Fibroblast of pulmonary artery (primary cell): ENCODE data around the gene S100A10.
A peak's percentile ranks its signal among the peaks of the same experiment; 100 is the strongest.

Source experiments
- DNase-seq: peaks from one replicate; pipeline ENCODE4 v3.0.0-alpha.2; 2010; ENCODE audit warnings: low read depth
- H3K4me3 ChIP-seq: replicated peaks from 2 replicates; pipeline ENCODE4 v1.5.1; 2011; ENCODE audit warnings: low read depth, mild to moderate bottlenecking, control low read depth, low read length, moderate library complexity
- CTCF ChIP-seq: IDR thresholded peaks from 2 replicates; pipeline ENCODE4 v1.5.1; 2011; ENCODE audit warnings: mild to moderate bottlenecking, control low read depth, low read length, inconsistent platforms; ENCODE audit errors: missing control alignments

Gene S100A10

GRCh38 chr1:151945725-151946722, 47.6 kb downstream of the S100A10 start:
- no peak for TF ChIP-seq CTCF
- no peak overlapping the region for H3K4me3 ChIP-seq
- peak; percentile 98 for DNase-seq

GRCh38 chr1:151944857-151945575, 48.6 kb downstream of the S100A10 start:
- TF ChIP-seq CTCF = no peak
- no peak for DNase-seq
- no peak overlapping the region for H3K4me3 ChIP-seq

- no peak overlapping the region for H3K4me3 ChIP-seq
- DNase-seq = peak; percentile 20
- no peak for TF ChIP-seq CTCF
These were observed 49.4 kb downstream of the S100A10 start for GRCh38 chr1:151944126-151944856.

GRCh38 chr1:151943591-151943990, 50.1 kb downstream of the S100A10 start:
- no peak overlapping the region for H3K4me3 ChIP-seq
- no peak for TF ChIP-seq CTCF
- no peak for DNase-seq

GRCh38 chr1:151942882-151943281, 50.8 kb downstream of the S100A10 start:
- H3K4me3 ChIP-seq = no peak overlapping the region
- no peak for TF ChIP-seq CTCF
- DNase-seq = peak; percentile 29

- no peak for DNase-seq
- no peak overlapping the region for H3K4me3 ChIP-seq
- TF ChIP-seq CTCF = no peak
These were observed 53.1 kb downstream of the S100A10 start for GRCh38 chr1:151940541-151940940.
